ENCODE results near the gene GALNT2. TPM values are rescaled to one million over a fixed set of nuclear protein-coding genes. Genes with fewer than 3 reads are reported as not detected.

The GALNT2 gene
- total and polyA plus RNA-seq, 10 of the 15 experiments (the other 5 are each of a cell fraction or from before 2014, with no cell fraction given) = 0.52 to 27.7 (median 16.3) TPM

DNA sequence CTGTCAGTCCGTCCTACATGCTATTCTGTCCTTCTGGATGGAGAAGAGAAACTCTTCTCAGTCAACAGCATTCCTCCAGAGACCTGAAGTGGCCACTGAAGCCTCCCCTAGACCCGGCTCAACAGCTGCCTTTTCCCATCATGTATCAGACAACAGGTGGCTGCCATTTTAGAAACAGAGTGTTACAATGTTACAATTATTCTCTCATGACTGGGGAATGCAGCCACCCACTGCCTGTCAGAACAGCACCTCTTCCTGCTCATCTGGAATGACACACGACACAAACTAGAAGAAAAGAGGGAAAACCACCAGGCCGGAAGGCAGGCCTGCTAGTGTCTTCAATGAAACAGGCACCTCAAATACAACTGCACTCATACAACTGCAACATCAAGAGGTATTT lies 253.8 kb downstream of the GALNT2 start (continued):
- TF ChIP-seq, protein P1, sequence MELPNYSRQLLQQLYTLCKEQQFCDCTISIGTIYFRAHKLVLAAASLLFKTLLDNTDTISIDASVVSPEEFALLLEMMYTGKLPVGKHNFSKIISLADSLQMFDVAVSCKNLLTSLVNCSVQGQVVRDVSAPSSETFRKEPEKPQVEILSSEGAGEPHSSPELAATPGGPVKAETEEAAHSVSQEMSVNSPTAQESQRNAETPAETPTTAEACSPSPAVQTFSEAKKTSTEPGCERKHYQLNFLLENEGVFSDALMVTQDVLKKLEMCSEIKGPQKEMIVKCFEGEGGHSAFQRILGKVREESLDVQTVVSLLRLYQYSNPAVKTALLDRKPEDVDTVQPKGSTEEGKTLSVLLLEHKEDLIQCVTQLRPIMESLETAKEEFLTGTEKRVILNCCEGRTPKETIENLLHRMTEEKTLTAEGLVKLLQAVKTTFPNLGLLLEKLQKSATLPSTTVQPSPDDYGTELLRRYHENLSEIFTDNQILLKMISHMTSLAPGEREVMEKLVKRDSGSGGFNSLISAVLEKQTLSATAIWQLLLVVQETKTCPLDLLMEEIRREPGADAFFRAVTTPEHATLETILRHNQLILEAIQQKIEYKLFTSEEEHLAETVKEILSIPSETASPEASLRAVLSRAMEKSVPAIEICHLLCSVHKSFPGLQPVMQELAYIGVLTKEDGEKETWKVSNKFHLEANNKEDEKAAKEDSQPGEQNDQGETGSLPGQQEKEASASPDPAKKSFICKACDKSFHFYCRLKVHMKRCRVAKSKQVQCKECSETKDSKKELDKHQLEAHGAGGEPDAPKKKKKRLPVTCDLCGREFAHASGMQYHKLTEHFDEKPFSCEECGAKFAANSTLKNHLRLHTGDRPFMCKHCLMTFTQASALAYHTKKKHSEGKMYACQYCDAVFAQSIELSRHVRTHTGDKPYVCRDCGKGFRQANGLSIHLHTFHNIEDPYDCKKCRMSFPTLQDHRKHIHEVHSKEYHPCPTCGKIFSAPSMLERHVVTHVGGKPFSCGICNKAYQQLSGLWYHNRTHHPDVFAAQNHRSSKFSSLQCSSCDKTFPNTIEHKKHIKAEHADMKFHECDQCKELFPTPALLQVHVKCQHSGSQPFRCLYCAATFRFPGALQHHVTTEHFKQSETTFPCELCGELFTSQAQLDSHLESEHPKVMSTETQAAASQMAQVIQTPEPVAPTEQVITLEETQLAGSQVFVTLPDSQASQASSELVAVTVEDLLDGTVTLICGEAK (IDR thresholded peaks at IDR 0.05; ENCODE audit: borderline replicate concordance) = no peak
- TF ChIP-seq, protein P2, sequence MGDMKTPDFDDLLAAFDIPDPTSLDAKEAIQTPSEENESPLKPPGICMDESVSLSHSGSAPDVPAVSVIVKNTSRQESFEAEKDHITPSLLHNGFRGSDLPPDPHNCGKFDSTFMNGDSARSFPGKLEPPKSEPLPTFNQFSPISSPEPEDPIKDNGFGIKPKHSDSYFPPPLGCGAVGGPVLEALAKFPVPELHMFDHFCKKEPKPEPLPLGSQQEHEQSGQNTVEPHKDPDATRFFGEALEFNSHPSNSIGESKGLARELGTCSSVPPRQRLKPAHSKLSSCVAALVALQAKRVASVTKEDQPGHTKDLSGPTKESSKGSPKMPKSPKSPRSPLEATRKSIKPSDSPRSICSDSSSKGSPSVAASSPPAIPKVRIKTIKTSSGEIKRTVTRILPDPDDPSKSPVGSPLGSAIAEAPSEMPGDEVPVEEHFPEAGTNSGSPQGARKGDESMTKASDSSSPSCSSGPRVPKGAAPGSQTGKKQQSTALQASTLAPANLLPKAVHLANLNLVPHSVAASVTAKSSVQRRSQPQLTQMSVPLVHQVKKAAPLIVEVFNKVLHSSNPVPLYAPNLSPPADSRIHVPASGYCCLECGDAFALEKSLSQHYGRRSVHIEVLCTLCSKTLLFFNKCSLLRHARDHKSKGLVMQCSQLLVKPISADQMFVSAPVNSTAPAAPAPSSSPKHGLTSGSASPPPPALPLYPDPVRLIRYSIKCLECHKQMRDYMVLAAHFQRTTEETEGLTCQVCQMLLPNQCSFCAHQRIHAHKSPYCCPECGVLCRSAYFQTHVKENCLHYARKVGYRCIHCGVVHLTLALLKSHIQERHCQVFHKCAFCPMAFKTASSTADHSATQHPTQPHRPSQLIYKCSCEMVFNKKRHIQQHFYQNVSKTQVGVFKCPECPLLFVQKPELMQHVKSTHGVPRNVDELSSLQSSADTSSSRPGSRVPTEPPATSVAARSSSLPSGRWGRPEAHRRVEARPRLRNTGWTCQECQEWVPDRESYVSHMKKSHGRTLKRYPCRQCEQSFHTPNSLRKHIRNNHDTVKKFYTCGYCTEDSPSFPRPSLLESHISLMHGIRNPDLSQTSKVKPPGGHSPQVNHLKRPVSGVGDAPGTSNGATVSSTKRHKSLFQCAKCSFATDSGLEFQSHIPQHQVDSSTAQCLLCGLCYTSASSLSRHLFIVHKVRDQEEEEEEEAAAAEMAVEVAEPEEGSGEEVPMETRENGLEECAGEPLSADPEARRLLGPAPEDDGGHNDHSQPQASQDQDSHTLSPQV (IDR thresholded peaks at IDR 0.05) = no peak
- TF ChIP-seq NRF1 (conservative IDR thresholded peaks at IDR 0.05; ENCODE audit: low read depth, low read length) (no peak), ZSCAN29 (IDR thresholded peaks at IDR 0.05) (no peak)

DNA sequence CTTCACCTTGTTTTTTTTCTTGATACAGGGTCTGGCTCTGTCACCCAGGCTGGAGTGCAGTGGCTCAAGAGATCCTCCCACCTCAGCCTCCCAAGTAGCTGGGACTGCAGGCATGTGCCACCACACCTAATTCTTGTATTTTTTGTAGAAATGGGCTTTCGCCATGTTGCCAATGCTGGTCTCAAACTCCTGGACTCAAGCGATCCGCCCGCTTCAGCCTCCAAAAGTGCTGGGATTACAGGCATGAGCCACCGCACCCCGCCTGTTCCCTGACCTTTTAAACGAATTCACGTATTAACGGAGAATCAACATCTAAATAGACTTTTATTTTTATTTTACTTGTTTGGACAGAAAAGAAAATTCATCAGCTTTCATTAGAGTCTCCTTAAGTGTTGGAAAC lies 254.3 kb downstream of the GALNT2 start:
- intact Hi-C loops (cut with micrococcal nuclease; ENCODE audit: unreplicated experiment) (no loop called here), in situ Hi-C loops (cut with MboI) (no loop called here)
- POLR2A ChIA-PET = no interaction called here
- 85% methylated on average over 9 of the region's 9 CpGs for WGBS (ENCODE audit: insufficient coverage, insufficient replicate concordance, low lambda C conversion rate, missing lambda C conversion rate)
- H3K27me3 ChIP-seq (replicated peaks in 1 of 2; ENCODE audit: control insufficient read depth in 2 of 2, insufficient read depth in 2 of 2, low read length in 1 of 2) = peaks cover 0 to 1% of the 10 kb centered on the region in 2 experiments; a peak in 1 of 4 replicates
- H3K4me3 ChIP-seq = no peak overlapping the region
- DNase-seq (ENCODE audit: low read depth, low spot score) (no peak), FAIRE-seq (no peak), ATAC-seq (no peak)
- TF ChIP-seq BACH1 (IDR thresholded peaks at IDR 0.05; ENCODE audit: borderline replicate concordance) = no peak
- TF ChIP-seq RAD21 (IDR thresholded peaks at IDR 0.05; ENCODE audit: insufficient read depth, low read depth, low read length) = no peak
- no peak for TF ChIP-seq RBBP5 (conservative IDR thresholded peaks at IDR 0.05)
- no peak for TF ChIP-seq BHLHE40 (IDR thresholded peaks at IDR 0.05; ENCODE audit: borderline replicate concordance in 1 of 2, low read depth in 2 of 2, low read length in 1 of 2)
- H3K4me2 ChIP-seq (ENCODE audit: control insufficient read depth, insufficient read depth) = no peak overlapping the region
- SMC1A ChIA-PET (ENCODE audit: uncharacterized antibody, unreplicated experiment) = no interaction called here
- CTCF ChIA-PET = no interaction called here
- H3K79me2 ChIP-seq (ENCODE audit: control insufficient read depth, insufficient read depth, low read length) = no peaks in the 10 kb centered on the region
- no peaks in the 10 kb centered on the region for H3K4me1 ChIP-seq (ENCODE audit: control insufficient read depth, insufficient read depth, low read length)
- no TSS peak for BruUV-seq (replicated peaks)
- H4K20me1 ChIP-seq (ENCODE audit: control insufficient read depth, insufficient read depth) = no peaks in the 10 kb centered on the region
- no peak overlapping the region for H2AFZ ChIP-seq (ENCODE audit: control insufficient read depth, low read depth, low read length)
- H3K36me3 ChIP-seq (ENCODE audit: control insufficient read depth in 2 of 2, insufficient read depth in 2 of 2, low read length in 1 of 2) = no peaks in the 10 kb centered on the region
- H3K9me3 ChIP-seq (replicated peaks; ENCODE audit: control insufficient read depth, insufficient read depth, low read length) = no peaks in the 10 kb centered on the region
- no peak overlapping the region for H3K9ac ChIP-seq (ENCODE audit: control insufficient read depth, insufficient read depth, low read length)
- H3K27ac ChIP-seq (ENCODE audit: control insufficient read depth, insufficient read depth) = no peak overlapping the region
- RAD21 ChIA-PET (ENCODE audit: unreplicated experiment) = no interaction called here
